Neural progenitor cell (in vitro differentiated cells): ENCODE results near the gene EPB41.

ENCODE experiments used
- EZH2 ChIP-seq: fragments of 200-600 bp; sonication (generic); IDR thresholded peaks from 2 replicates; pipeline ENCODE4 v1.6.1; 2017; ENCODE audit warnings: antibody characterized with exemption, mild to moderate bottlenecking, moderate library complexity
- EZH2phosphoT487 ChIP-seq: fragments of 200-600 bp; sonication (generic); IDR thresholded peaks from 2 replicates; pipeline ENCODE4 v1.6.1; 2017; ENCODE audit warnings: antibody characterized with exemption
- TF ChIP-seq, protein P1 (sequence below): fragments of 200-600 bp; sonication (generic); IDR thresholded peaks from 2 replicates; pipeline ENCODE4 v1.5.1; 2017; ENCODE audit warnings: antibody characterized with exemption, mild to moderate bottlenecking

DNA sequence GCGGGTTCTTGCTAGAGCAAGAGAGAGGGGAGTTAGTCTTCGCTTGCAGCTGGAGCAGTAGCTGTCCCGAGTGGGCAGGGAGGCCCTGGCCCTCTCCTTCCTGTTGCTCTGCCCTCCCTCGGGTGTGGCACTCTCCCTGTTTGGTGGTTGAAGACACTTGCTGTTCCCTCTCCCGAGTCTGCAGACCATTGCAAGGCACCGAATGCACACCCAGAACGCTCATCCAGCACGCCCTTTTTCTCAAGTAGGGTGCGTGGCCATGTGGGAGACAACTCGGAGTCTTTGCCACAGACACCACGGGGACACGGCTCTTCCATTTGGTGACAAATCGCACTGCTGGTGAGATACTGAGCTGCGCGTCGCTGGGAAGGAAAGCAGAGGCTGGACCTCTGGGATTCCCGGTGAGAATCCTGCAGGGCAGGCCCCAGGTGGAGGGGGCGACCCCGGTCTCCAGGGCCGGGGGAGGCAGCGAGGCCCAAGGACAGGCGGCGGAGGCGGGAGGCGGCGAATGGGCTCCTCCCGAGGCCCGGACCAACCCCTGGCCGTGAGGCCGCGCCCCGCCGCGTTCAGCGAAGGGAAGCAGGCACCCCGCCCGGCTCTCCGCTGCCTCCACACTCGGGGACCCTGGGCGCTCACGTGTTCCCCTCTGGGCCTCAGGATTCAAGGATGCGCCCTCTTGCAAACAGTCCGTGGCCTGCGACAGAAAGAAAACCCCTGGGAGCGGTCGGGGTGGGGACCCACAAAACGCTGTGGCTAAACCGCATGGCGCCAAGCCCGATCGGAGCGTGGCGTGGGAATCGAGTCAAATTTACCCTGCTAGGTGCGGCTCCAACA is 219.7 kb downstream of the EPB41 start:
- TF ChIP-seq EZH2phosphoT487 (no peak), EZH2 (no peak)
- TF ChIP-seq, protein P1, sequence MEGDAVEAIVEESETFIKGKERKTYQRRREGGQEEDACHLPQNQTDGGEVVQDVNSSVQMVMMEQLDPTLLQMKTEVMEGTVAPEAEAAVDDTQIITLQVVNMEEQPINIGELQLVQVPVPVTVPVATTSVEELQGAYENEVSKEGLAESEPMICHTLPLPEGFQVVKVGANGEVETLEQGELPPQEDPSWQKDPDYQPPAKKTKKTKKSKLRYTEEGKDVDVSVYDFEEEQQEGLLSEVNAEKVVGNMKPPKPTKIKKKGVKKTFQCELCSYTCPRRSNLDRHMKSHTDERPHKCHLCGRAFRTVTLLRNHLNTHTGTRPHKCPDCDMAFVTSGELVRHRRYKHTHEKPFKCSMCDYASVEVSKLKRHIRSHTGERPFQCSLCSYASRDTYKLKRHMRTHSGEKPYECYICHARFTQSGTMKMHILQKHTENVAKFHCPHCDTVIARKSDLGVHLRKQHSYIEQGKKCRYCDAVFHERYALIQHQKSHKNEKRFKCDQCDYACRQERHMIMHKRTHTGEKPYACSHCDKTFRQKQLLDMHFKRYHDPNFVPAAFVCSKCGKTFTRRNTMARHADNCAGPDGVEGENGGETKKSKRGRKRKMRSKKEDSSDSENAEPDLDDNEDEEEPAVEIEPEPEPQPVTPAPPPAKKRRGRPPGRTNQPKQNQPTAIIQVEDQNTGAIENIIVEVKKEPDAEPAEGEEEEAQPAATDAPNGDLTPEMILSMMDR, result no peak
